HepG2 (cell line): ENCODE results near the gene FAM43A. TPM values are rescaled to one million over a fixed set of nuclear protein-coding genes. Genes with fewer than 3 reads are reported as not detected.
A peak's percentile ranks its signal among the peaks of the same experiment; 100 is the strongest.

Experiments
- DPF2 ChIP-seq: sonication (generic); formaldehyde crosslinking; IDR thresholded peaks from 2 replicates; pipeline ENCODE4 v1.4.0; 2020; ENCODE audit warnings: mild to moderate bottlenecking, low read depth, missing genetic modification reagents, borderline replicate concordance
- ERF ChIP-seq: IDR thresholded peaks from 2 replicates; pipeline ENCODE4 v1.6.1; 2018; ENCODE audit warnings: missing biosample characterization, missing genetic modification reagents
- FOXA1 ChIP-seq, 2 experiments: fragments of 450-650 bp in 1 of 2; sonication (generic) in 1 of 2; formaldehyde crosslinking in 1 of 2; IDR thresholded peaks; 2 replicates each; pipeline versions ENCODE4 v1.4.0 to v1.6.1; 2016 to 2020; ENCODE audit warnings: missing genetic modification reagents in 1 of 2
- HCFC1 ChIP-seq: fragments of 150-350 bp; IDR thresholded peaks from 2 replicates; pipeline ENCODE4 v1.6.1; 2014; ENCODE audit warnings: low read depth, low read length
- KLF16 ChIP-seq, 2 experiments: sonication (generic) in 1 of 2; formaldehyde crosslinking in 1 of 2; IDR thresholded peaks; 2 replicates each; pipeline versions ENCODE4 v1.6.1 to v1.8.0; 2016 to 2023; ENCODE audit warnings: missing genetic modification reagents in 2 of 2, missing compliant biosample characterization in 1 of 2
- KLF6 ChIP-seq: IDR thresholded peaks from 2 replicates; pipeline ENCODE4 v1.8.0; 2016; ENCODE audit warnings: missing biosample characterization, missing genetic modification reagents
- MTF2 ChIP-seq: sonication (generic); formaldehyde crosslinking; IDR thresholded peaks from 2 replicates; pipeline ENCODE4 v1.5.0; 2020; ENCODE audit warnings: missing genetic modification reagents, borderline replicate concordance
- NCOR1 ChIP-seq: fragments of 200-600 bp; sonication (generic); IDR thresholded peaks from 2 replicates; pipeline ENCODE4 v1.7.0; 2017; ENCODE audit warnings: antibody characterized with exemption, low read length, borderline replicate concordance
- NFIB ChIP-seq: sonication (generic); formaldehyde crosslinking; IDR thresholded peaks from 2 replicates; pipeline ENCODE4 v1.9.0; 2021; ENCODE audit warnings: missing genetic modification reagents, mild to moderate bottlenecking, borderline replicate concordance
- NKX3-1 ChIP-seq: sonication (generic); formaldehyde crosslinking; IDR thresholded peaks from 2 replicates; pipeline ENCODE4 v1.5.0; 2020; ENCODE audit warnings: missing genetic modification reagents
- NR2F6 ChIP-seq, 2 experiments: IDR thresholded peaks; 2 replicates each; pipeline ENCODE4 v1.6.1; 2016; ENCODE audit warnings: antibody characterized with exemption in 1 of 2, mild to moderate bottlenecking in 1 of 2
- PITX1 ChIP-seq: sonication (generic); formaldehyde crosslinking; IDR thresholded peaks from 2 replicates; pipeline ENCODE4 v1.5.1; 2020; ENCODE audit warnings: mild to moderate bottlenecking, missing genetic modification reagents
- RXRA ChIP-seq: sonication (generic); formaldehyde crosslinking; IDR thresholded peaks from 2 replicates; pipeline ENCODE4 v1.5.1; 2020; ENCODE audit warnings: missing genetic modification reagents
- SMC3 ChIP-seq: IDR thresholded peaks from 2 replicates; pipeline ENCODE4 v1.6.1; 2011; ENCODE audit warnings: low read length, improper control_type of control experiment
- SP2 ChIP-seq: sonication (generic); formaldehyde crosslinking; IDR thresholded peaks from 2 replicates; pipeline ENCODE4 v1.5.1; 2020; ENCODE audit warnings: mild to moderate bottlenecking, missing genetic modification reagents
- TAF15 ChIP-seq: fragments of 200-400 bp; formaldehyde crosslinking; IDR thresholded peaks from one replicate; pipeline ENCODE4 v1.6.1; 2018; ENCODE audit warnings: mild to moderate bottlenecking, low read depth, low read length; ENCODE audit not compliant: poor library complexity, severe bottlenecking
- TGIF2 ChIP-seq: IDR thresholded peaks from 2 replicates; pipeline ENCODE4 v1.6.1; 2016; ENCODE audit warnings: control low read depth, missing compliant biosample characterization
- ZNF276 ChIP-seq: sonication (generic); formaldehyde crosslinking; IDR thresholded peaks from 2 replicates; pipeline ENCODE4 v1.4.0; 2020; ENCODE audit warnings: mild to moderate bottlenecking, low read depth, missing genetic modification reagents
- ZNF296 ChIP-seq: sonication (generic); formaldehyde crosslinking; conservative IDR thresholded peaks from 2 replicates; pipeline ENCODE4 v1.5.0; 2020; ENCODE audit warnings: mild to moderate bottlenecking, missing genetic modification reagents
- ZNF331 ChIP-seq: sonication (generic); formaldehyde crosslinking; IDR thresholded peaks from 2 replicates; pipeline ENCODE4 v1.4.0; 2020; ENCODE audit warnings: missing genetic modification reagents
- ZNF343 ChIP-seq: sonication (generic); formaldehyde crosslinking; IDR thresholded peaks from 2 replicates; pipeline ENCODE4 v1.4.0; 2020; ENCODE audit warnings: mild to moderate bottlenecking, missing genetic modification reagents
- ZNF546 ChIP-seq: sonication (generic); formaldehyde crosslinking; conservative IDR thresholded peaks from 2 replicates; pipeline ENCODE4 v1.8.1; 2023; ENCODE audit warnings: mild to moderate bottlenecking, missing genetic modification reagents
- ZNF598 ChIP-seq: sonication (generic); formaldehyde crosslinking; IDR thresholded peaks from 2 replicates; pipeline ENCODE4 v1.5.1; 2020; ENCODE audit warnings: mild to moderate bottlenecking, missing genetic modification reagents, borderline replicate concordance
- ZNF639 ChIP-seq: conservative IDR thresholded peaks from 2 replicates; pipeline ENCODE4 v1.6.1; 2018; ENCODE audit warnings: missing genetic modification reagents
- ZSCAN12 ChIP-seq: sonication (generic); formaldehyde crosslinking; IDR thresholded peaks from 2 replicates; pipeline ENCODE4 v1.9.0; 2021; ENCODE audit warnings: mild to moderate bottlenecking, missing genetic modification reagents
- ZSCAN29 ChIP-seq: sonication (generic); formaldehyde crosslinking; conservative IDR thresholded peaks from 2 replicates; pipeline ENCODE4 v1.4.0; 2020; ENCODE audit warnings: mild to moderate bottlenecking, missing genetic modification reagents
- ZSCAN31 ChIP-seq: sonication (generic); formaldehyde crosslinking; IDR thresholded peaks from 2 replicates; pipeline ENCODE4 v1.5.0; 2020; ENCODE audit warnings: low read depth, mild to moderate bottlenecking, missing genetic modification reagents
- polyA plus RNA-seq, 8 experiments: library from polyadenylated mRNA; depleted of rRNA in 3 of 8; stranded (reverse) in 7 of 8; unstranded in 1 of 8; fragments of >200 nt; fragmentation: Illumina TruSeq in 4 of 8; extraction: Trizol in 4 of 8; gene quantifications; 2 replicates each; pipeline versions ENCODE4 v1.2.1 to v1.2.3, GENCODE V29; 2011 to 2016; ENCODE audit warnings: low read depth in 4 of 8, missing spikeins in 1 of 8, mixed read lengths in 1 of 8; ENCODE audit not compliant: insufficient read depth in 1 of 8
- total RNA-seq, 5 experiments: library from RNA; depleted of rRNA; stranded (reverse); fragments of >200 nt; fragmentation: Illumina TruSeq; extraction: Trizol; gene quantifications; 2 replicates each; pipeline ENCODE4 v1.2.3, GENCODE V29; 2016; ENCODE audit warnings: low read depth in 1 of 5
- TF ChIP-seq, protein P1 (sequence below): IDR thresholded peaks from 2 replicates; pipeline ENCODE4 v1.6.1; 2012; ENCODE audit warnings: low read depth, low read length, improper control_type of control experiment

FAM43A gene
- total and polyA plus RNA-seq, 2 of the 13 experiments (the other 11 are each of a cell fraction or from before 2014, with no cell fraction given), result 0.91 to 1.8 TPM

DNA sequence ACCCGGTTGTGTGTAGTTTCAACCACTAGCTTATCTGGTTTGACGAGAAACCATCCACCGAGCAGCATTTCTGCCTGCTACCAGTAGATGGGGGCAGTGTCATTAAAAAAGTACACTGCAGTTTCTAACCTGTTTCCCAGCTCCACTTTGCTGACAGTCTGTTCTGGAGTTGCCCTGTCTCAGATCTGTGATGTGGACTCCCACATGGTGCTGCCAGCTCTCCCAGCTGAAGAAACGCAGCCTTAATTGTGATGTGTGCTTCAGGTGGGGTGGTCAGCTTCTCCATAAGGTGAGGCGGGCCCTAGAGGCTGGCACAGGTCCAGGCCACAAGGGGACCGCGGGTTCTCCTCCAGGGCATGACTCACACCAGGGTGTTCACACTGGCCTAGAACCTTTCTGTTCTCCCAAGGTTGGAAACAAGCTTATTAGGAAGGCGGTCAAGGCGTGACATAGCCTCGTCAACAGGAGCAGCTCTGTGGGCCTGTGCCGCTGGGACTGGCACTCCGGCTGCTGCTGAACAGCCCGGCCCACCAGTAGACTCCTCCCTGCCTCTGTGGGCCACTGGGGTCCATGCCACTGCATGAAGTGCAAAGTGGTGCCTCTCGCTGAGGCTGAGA is 2.9 kb upstream of the FAM43A start (continued):
- TF ChIP-seq ZNF639 (CRISPR knock-in tag), result no peak
- no peak for TF ChIP-seq TAF15
- TF ChIP-seq ERF (CRISPR knock-in tag), result peak; percentile 51; the same call in 1 of the 2 replicates
- TF ChIP-seq HCFC1, result no peak
- no peak for TF ChIP-seq NR2F6 (IDR thresholded peaks at IDR 0.05)
- TF ChIP-seq NR2F6 (CRISPR knock-in tag; IDR thresholded peaks at IDR 0.05), result no peak
- no peak for TF ChIP-seq NCOR1
- TF ChIP-seq ZNF276 (CRISPR knock-in tag), result no peak
- TF ChIP-seq KLF16 (CRISPR knock-in tag; IDR thresholded peaks at IDR 0.05), result peak in 1 of 2 experiments; percentile 50; a peak in 1 of 4 replicates
- no peak for TF ChIP-seq ZNF296
- no peak for TF ChIP-seq ZNF546 (CRISPR knock-in tag)
- TF ChIP-seq ZNF598 (CRISPR knock-in tag), result peak; percentile 64; the same call in 1 of the 2 replicates
- TF ChIP-seq, protein P1, sequence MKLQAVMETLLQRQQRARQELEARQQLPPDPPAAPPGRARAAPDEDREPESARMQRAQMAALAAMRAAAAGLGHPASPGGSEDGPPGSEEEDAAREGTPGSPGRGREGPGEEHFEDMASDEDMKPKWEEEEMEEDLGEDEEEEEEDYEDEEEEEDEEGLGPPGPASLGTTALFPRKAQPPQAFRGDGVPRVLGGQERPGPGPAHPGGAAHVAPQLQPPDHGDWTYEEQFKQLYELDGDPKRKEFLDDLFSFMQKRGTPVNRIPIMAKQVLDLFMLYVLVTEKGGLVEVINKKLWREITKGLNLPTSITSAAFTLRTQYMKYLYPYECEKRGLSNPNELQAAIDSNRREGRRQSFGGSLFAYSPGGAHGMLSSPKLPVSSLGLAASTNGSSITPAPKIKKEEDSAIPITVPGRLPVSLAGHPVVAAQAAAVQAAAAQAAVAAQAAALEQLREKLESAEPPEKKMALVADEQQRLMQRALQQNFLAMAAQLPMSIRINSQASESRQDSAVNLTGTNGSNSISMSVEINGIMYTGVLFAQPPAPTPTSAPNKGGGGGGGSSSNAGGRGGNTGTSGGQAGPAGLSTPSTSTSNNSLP, result no peak
- TF ChIP-seq PITX1 (CRISPR knock-in tag), result no peak
- TF ChIP-seq NKX3-1, result no peak
- TF ChIP-seq KLF6 (CRISPR knock-in tag), result peak; percentile 46; the same call in 1 of the 2 replicates
- no peak for TF ChIP-seq NFIB (CRISPR knock-in tag)
- TF ChIP-seq FOXA1 (IDR thresholded peaks at IDR 0.05), result no peak
- no peak; the same call in 1 of the 2 replicates for TF ChIP-seq FOXA1 (CRISPR knock-in tag; IDR thresholded peaks at IDR 0.05)
- TF ChIP-seq TGIF2, result no peak
- TF ChIP-seq ZNF331, result no peak; the same call in 1 of the 2 replicates
- TF ChIP-seq ZSCAN29, result no peak
- peak; percentile 31; the same call in 1 of the 2 replicates for TF ChIP-seq RXRA
- no peak for TF ChIP-seq ZNF343
- no peak for TF ChIP-seq ZSCAN31 (CRISPR knock-in tag)
- TF ChIP-seq DPF2 (CRISPR knock-in tag), result no peak
- no peak for TF ChIP-seq SP2 (CRISPR knock-in tag)
- no peak for TF ChIP-seq MTF2
- peak; percentile 94 for TF ChIP-seq SMC3
- TF ChIP-seq ZSCAN12, result no peak
